Measurements from ENCODE around the gene SCP2. TPM values are rescaled to one million over a fixed set of nuclear protein-coding genes. Genes with fewer than 3 reads are reported as not detected.
"Not testable (repeated sequence)": the region's sequence is repeated elsewhere in the genome, so short reads cannot be mapped to it uniquely, and the experiment has no call there.

SCP2 gene
- total RNA-seq, 1 experiment from 2014 or later: 99.8 TPM

DNA sequence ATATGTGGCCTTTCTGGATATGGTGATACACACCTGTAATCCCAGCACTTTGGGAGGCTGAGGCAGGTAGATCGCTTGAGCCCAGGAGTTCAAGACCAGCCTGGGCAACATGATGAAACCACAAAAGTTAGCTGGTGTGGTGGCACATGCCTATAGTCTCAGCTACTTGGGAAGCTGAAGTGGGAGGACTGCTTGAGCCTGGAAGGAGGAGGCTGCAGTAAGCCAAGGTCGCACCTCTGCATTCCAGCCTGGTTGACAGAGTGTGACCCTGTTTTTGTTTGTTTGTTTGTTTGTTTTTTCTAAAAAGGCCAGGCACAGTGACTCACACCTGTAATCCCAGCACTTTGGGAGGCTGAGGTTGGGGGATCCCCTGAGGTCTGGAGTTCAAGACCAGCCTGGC lies 42.2 kb downstream of the SCP2 start:
- DNase-seq (ENCODE audit: low read depth): not testable (repeated sequence)

DNA sequence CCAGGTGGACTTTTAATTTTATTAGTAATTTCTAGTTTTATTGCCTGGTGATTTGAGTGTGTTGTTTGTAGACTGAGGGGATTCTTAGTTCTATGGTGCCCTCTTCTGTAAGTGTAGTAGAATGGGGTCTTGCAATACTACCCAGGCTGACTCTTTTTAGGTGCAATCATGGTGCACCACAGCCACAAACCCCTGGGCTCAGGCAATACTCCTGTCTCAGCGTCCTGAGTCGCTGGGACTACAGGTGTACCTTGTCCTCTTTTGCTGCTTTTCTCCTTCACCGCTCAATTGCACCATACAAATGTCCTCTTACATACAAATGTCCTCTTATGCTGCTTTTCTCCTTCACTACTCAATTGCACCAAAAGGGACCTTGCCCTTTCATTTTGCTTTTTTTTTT lies 43.1 kb downstream of the SCP2 start:
- DNase-seq (ENCODE audit: low read depth): peak; percentile 11

GRCh38 chr1:52973841-52974240 lies 46.8 kb downstream of the SCP2 start:
- DNase-seq (ENCODE audit: low read depth): no peak

DNA sequence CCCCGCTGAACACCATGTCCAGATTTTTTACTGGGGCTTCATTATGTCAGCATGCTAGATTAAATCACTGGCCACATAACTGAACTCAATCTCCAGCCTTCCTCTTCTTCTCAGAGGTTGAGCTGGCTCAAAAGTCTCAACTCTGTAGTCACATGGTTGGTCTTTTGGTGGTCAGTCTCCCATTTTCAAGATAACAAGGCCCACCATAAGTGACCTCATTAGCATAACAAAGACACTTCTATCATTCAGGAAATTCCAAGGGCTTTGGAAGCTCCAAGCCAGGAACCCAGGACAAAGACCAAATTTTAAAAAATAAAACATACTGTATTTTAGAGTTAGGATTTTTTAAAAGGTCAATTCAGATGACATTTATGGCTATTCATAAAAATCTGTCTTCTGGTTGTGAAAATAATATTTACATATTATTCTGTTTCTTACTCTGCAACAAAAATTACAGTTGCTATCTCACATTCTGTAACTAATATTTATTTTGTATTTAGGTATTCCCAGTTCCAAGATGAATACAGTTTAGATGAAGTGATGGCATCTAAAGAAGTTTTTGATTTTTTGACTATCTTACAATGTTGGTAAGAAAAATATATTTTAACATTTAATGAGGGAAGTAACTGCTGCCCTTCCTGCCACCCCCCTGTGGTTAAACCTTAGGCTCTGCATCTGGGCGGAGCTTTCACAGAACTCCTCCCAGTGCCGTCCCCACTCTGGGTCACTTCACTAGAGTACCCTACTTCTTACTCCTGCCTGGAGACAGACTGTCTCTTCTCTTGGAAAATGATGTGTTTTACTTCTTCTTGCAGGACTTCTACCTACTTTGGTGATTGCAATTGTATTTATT lies 49.3 kb downstream of the SCP2 start:
- no peak for DNase-seq (ENCODE audit: low read depth)

DNA sequence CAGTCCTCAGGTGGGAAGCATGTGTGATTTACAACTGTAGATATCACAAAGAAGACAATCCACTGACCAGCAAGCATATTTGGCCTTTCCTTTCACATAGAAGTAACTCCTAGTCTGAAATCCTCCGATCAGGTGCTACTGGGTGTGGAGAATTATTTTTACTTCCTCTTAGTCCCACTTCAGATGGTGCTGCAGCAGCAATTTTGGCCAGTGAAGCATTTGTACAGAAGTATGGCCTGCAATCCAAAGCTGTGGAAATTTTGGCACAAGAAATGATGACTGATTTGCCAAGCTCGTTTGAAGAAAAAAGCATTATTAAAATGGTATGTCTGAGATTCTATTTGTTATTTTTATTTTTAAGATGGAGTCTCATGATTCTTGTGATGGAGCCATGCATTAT lies 51.0 kb downstream of the SCP2 start:
- DNase-seq (ENCODE audit: low read depth): no peak

- not testable (repeated sequence) for DNase-seq (ENCODE audit: low read depth)
Observed at GRCh38 chr1:52992733-52993132, 65.7 kb downstream of the SCP2 start.

- no peak for DNase-seq (ENCODE audit: low read depth)
Observed at GRCh38 chr1:52994656-52995055, 67.6 kb downstream of the SCP2 start.

DNA sequence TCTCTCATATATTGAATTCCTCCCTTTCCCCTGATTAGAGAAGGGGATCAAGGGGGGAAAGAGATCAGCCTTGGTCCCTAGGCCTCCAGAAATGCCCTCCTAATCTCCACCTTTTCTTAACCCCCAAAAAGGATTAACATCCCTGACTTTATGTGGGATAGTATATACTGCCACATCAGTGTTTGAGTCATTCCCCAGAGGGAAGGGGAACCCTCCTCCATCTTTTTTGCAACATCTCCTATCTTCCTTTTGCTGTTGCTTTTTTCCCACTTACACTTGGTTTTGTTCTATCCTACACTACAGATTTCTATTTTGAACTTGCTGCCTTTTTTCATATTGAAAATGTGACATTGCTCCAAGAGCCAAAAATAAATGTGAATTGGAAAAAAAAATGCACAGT lies 69.6 kb downstream of the SCP2 start:
- DNase-seq (ENCODE audit: low read depth): no peak

DNA sequence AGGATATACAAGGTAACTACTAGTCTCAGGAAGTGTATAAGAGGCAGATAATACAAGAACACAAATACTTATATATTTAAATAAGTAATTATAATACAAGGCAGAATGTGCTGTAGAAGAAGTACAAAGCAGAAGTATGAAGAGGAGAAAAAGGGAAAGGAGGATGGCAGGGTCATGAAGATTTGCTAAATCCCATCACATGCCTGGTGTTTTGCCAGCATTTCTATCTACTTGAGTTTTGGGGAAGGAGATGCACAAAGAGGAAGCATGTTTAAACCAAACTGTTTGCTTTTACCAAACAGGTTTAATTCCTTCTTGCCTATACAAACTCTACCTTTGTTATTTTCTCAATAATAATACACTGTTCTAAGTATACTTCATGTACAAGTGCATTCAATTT lies 74.1 kb downstream of the SCP2 start:
- DNase-seq (ENCODE audit: low read depth): no peak

GRCh38 chr1:53006612-53007011 lies 79.5 kb downstream of the SCP2 start:
- not testable (repeated sequence) for DNase-seq (ENCODE audit: low read depth)

- DNase-seq (ENCODE audit: low read depth): not testable (repeated sequence)
Observed at GRCh38 chr1:53010247-53010646, 83.2 kb downstream of the SCP2 start.

DNA sequence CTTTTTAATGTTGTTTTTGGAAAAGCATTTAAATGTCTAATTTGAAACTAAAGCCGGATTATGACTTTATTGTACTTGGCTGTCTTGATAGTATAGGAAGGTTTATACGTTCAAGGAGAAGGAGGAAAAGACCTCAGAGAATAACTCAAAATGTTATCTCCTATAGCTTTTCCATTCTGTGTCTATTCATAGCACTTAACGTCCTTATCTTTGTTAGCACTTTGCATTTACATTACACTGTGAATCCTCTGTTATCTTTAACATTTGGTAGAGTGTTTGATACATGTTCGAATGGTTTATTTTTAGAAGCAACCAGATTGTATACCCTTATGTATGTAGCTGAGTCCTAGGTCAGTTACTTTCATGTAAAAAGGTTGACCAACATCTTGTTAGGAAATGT lies 84.1 kb downstream of the SCP2 start:
- DNase-seq (ENCODE audit: low read depth): no peak

DNA sequence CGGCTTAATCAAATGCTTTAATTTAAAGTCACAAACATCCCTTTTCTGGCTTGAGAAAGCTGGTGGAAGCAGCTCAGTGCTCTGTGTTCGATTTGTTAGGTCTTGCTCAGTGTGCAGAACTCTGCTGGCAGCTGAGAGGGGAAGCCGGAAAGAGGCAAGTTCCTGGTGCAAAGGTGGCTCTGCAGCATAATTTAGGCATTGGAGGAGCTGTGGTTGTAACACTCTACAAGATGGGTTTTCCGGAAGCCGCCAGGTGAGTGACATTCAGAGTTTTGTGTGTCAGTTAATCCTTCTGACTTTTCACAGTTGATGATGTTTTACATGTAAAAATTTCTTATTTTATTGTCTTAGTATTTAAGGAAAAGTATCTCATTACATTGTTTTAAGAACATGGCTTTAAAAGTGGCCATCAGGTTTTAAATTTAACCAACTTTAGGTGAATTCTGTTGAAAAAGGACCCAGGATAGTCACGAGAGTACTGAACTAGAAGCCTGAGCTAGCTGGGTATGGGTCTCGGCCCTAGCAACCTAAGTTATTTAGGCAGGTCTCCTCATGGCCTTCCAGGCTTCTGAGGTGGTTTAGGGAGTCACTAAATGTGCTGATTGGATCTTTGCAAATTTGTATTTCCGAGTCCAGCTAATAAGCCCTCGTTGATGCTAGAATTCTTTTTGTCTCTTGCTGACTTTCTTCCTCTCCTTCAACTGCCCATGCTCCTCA lies 87.9 kb downstream of the SCP2 start:
- DNase-seq (ENCODE audit: low read depth): peak; percentile 88

GRCh38 chr1:53015508-53015860 lies 88.4 kb downstream of the SCP2 start:
- DNase-seq (ENCODE audit: low read depth): no peak

DNA sequence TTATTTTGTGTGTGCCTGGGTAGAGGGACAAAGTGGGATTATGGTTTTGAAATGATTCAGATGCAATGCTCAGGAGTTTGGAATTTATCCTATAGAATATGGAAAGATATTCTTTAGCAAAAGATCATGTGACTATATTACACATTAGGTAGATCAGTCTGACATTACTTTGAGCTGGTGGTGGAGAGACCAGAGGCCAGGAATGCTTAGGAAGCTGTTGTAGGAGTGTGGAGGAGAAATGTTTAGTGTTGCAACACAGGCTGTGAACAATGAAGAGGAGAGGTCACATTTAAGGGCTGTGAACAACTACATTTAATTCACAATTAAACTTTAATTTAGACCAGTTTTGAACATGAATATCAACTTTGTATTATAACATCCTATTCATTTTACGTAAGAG lies 89.6 kb downstream of the SCP2 start:
- no peak for DNase-seq (ENCODE audit: low read depth)

DNA sequence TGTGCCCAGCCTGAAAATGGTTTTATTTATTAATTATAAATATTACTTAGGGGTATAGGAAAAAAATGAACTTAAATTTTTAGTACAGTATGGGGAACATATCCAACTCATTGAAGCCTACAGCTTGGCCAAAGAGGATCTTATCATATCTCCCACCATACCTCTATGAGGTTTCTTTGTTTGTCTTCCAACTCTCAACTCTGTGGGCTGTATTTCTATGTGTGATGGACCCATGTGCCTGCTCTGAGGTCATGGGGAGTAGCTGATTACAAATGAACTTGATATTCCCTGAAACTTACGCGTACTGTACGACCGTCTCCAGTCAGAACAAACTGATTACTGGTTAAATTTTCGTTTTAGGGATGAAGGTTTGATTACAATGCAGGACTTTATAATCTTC lies 93.5 kb downstream of the SCP2 start:
- no peak for DNase-seq (ENCODE audit: low read depth)

DNA sequence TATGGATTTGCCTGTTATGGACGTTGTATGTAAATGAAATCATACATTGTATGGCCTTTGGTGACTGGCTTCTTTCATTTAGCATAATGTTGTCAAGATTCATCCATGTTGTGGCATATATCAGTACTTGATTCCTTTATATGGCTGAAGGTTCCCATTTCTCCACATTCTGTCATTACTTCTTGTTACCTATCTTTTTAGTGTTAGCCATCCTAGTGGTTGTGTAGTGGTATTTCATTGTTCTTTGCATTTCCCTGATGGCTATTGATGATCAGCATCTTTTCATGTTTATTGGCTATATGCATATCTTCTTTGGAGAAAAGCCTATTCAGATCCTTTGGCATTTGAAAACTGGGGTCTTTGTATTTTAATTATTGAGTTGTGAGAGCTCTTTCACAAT lies 95.1 kb downstream of the SCP2 start:
- no peak for DNase-seq (ENCODE audit: low read depth)

DNA sequence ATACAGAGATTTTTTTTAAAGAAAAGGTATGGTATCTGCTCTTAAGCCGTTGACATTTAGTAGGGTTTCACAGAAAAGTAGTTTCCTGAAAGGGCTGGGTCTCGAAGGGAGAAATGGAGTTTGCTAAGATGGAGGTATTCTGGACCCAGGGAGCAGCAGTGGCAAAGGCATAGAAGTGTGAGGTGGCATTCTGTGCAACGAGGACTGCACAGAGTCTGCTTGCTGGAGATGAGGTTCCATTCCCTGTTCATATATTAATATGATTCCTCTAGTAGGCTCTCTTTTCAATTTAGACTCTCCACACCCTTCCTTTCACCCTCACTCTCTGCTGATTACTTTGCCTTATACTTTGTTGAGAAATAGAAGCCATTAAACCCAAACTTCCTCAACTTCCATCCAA lies 96.5 kb downstream of the SCP2 start:
- DNase-seq (ENCODE audit: low read depth): no peak

DNA sequence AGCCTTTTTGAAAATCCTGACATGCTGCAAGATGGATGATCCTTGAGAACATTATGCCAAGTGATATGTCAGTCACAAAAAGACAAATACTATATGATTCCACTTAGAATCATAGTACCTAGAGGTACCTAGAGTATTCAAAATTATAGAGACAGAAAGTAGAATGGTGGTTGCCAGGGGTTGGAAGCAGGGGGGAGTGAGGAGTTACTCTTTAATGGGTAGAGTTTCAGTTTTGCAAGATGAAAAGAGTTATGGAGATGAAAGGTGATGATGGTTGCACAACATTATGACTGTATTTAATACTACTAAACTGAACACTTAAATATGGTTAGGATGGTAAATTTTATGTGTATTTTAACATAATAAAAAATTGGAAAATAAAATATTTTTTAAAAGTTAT lies 97.0 kb downstream of the SCP2 start:
- no peak for DNase-seq (ENCODE audit: low read depth)

GRCh38 chr1:53025034-53025768 lies 98.1 kb downstream of the SCP2 start:
- DNase-seq (ENCODE audit: low read depth): peak; percentile 44

GRCh38 chr1:53025769-53026112 lies 98.7 kb downstream of the SCP2 start:
- no peak for DNase-seq (ENCODE audit: low read depth)

DNA sequence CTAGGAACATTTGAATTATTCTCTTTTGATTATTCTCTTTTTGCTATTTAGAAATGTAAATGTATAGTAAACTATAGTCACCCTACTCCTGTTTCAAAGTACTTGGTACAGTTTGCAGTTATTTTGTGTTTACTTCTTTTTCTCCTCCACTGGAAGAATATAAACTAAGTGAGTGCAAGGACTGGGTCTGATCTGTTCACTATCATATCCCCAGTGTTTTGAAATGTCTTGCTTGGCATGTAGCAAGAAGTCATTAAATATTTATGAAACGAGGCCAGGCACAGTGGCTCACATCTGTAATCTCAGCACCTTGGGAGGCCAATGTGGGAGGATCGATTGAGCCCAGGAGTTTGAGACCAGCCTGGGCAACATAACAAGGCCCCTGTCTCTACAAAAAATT lies 99.2 kb downstream of the SCP2 start:
- no peak for DNase-seq (ENCODE audit: low read depth)

GRCh38 chr1:53031732-53032131 lies 104.7 kb downstream of the SCP2 start:
- DNase-seq (ENCODE audit: low read depth): no peak
